ENCODE data around the gene SMIM3.
"Not testable (repeated sequence)": the region's sequence is repeated elsewhere in the genome, so short reads cannot be mapped to it uniquely, and the experiment has no call there.

Gene SMIM3

GRCh38 chr5:150786876-150787275 lies 8.3 kb downstream of the SMIM3 start:
- no peak for DNase-seq
- no peak for TF ChIP-seq CTCF (IDR thresholded peaks at IDR 0.05; ENCODE audit: low read depth, low read length)
- H3K4me1 ChIP-seq = no peaks in the 10 kb centered on the region; the same call in none of the 2 replicates
- H3K9me3 ChIP-seq = no peaks in the 10 kb centered on the region
- no peak overlapping the region for H3K4me3 ChIP-seq (ENCODE audit: low read depth, low read length)
- H3K36me3 ChIP-seq = no peaks in the 10 kb centered on the region
- no peaks in the 10 kb centered on the region for H3K27me3 ChIP-seq

GRCh38 chr5:150787656-150788055 lies 9.1 kb downstream of the SMIM3 start:
- Histone ChIP-seq H3K4me3 (ENCODE audit: low read depth, low read length) (no peak overlapping the region), H3K9me3 (no peaks in the 10 kb centered on the region), H3K4me1 (no peaks in the 10 kb centered on the region; the same call in none of the 2 replicates), H3K27me3 (no peaks in the 10 kb centered on the region), H3K36me3 (no peaks in the 10 kb centered on the region)
- no peak for TF ChIP-seq CTCF (IDR thresholded peaks at IDR 0.05; ENCODE audit: low read depth, low read length)
- DNase-seq = no peak

- no peak for TF ChIP-seq CTCF (IDR thresholded peaks at IDR 0.05; ENCODE audit: low read depth, low read length)
- H3K27me3 ChIP-seq = no peaks in the 10 kb centered on the region
- no peak for DNase-seq
- no peaks in the 10 kb centered on the region for H3K9me3 ChIP-seq
- H3K4me3 ChIP-seq (ENCODE audit: low read depth, low read length) = no peak overlapping the region
- H3K4me1 ChIP-seq = no peaks in the 10 kb centered on the region
- no peaks in the 10 kb centered on the region for H3K36me3 ChIP-seq
These were observed 10.4 kb downstream of the SMIM3 start for GRCh38 chr5:150788977-150789376.

- no peak for TF ChIP-seq CTCF (IDR thresholded peaks at IDR 0.05; ENCODE audit: low read depth, low read length)
- H3K4me1 ChIP-seq = no peaks in the 10 kb centered on the region
- H3K36me3 ChIP-seq = no peaks in the 10 kb centered on the region
- no peak overlapping the region for H3K4me3 ChIP-seq (ENCODE audit: low read depth, low read length)
- DNase-seq = no peak
- H3K27me3 ChIP-seq = no peaks in the 10 kb centered on the region
- no peaks in the 10 kb centered on the region for H3K9me3 ChIP-seq
These were observed 10.9 kb downstream of the SMIM3 start for GRCh38 chr5:150789450-150789849.

- Histone ChIP-seq H3K4me1 (no peaks in the 10 kb centered on the region), H3K9me3 (no peaks in the 10 kb centered on the region), H3K36me3 (no peaks in the 10 kb centered on the region), H3K27me3 (no peaks in the 10 kb centered on the region), H3K4me3 (ENCODE audit: low read depth, low read length) (no peak overlapping the region)
- TF ChIP-seq CTCF (IDR thresholded peaks at IDR 0.05; ENCODE audit: low read depth, low read length) = no peak
- DNase-seq = peak; percentile 11
These were observed 11.5 kb downstream of the SMIM3 start for GRCh38 chr5:150789943-150790611.

GRCh38 chr5:150791536-150791935 lies 13.0 kb downstream of the SMIM3 start:
- Histone ChIP-seq H3K36me3 (no peaks in the 10 kb centered on the region), H3K4me3 (ENCODE audit: low read depth, low read length) (no peak overlapping the region), H3K4me1 (no peaks in the 10 kb centered on the region), H3K27me3 (no peaks in the 10 kb centered on the region), H3K9me3 (no peaks in the 10 kb centered on the region)
- TF ChIP-seq CTCF (IDR thresholded peaks at IDR 0.05; ENCODE audit: low read depth, low read length) = no peak
- no peak for DNase-seq

- H3K4me3 ChIP-seq (ENCODE audit: low read depth, low read length); H3K27me3 ChIP-seq; DNase-seq; H3K9me3 ChIP-seq; H3K4me1 ChIP-seq; H3K36me3 ChIP-seq: not testable (repeated sequence)
These were observed 14.9 kb downstream of the SMIM3 start for GRCh38 chr5:150793423-150793888.

Measured in BE2C (cell line).